SU-DHL-6 (cell line): Measurements from ENCODE around the gene ADAM12.

Experiments used
- H2AFZ ChIP-seq: fragments of 200-600 bp; sonication (generic); 2 replicates; pipeline ENCODE4 v1.6.1; 2014; ENCODE audit warnings: low read depth, mild to moderate bottlenecking, moderate library complexity, mixed read lengths, antibody characterized with exemption, low read length; ENCODE audit not compliant: severe bottlenecking
- H3F3A ChIP-seq: fragments of 200-600 bp; shearing (Covaris generic); 2 replicates; pipeline ENCODE4 v1.6.0; 2016; ENCODE audit warnings: antibody characterized with exemption, mild to moderate bottlenecking; ENCODE audit not compliant: insufficient read depth
- H3K27ac ChIP-seq: fragments of 200-600 bp; sonication (generic); 2 replicates; pipeline ENCODE4 v1.5.1; 2016; ENCODE audit warnings: low read depth, mild to moderate bottlenecking, low read length, moderate library complexity, mixed read lengths
- H3K27me3 ChIP-seq: fragments of 200-600 bp; sonication (generic), shearing (Covaris generic); 2 replicates; pipeline ENCODE4 v1.6.0; 2014; ENCODE audit warnings: mild to moderate bottlenecking, low read length
- H3K36me3 ChIP-seq: fragments of 200-600 bp; sonication (generic); 2 replicates; pipeline ENCODE4 v1.6.1; 2014; ENCODE audit warnings: mild to moderate bottlenecking, low read length, mixed read lengths
- H3K4me2 ChIP-seq: fragments of 300-600, 200-600 bp; shearing (Covaris generic), sonication (generic); 2 replicates; pipeline ENCODE4 v1.6.0; 2014; ENCODE audit warnings: low read length, low read depth, mild to moderate bottlenecking; ENCODE audit not compliant: poor library complexity, severe bottlenecking
- H3K4me3 ChIP-seq: fragments of 200-600 bp; sonication (generic); 2 replicates; pipeline ENCODE4 v1.5.1; 2014; ENCODE audit warnings: antibody characterized with exemption, low read length, mild to moderate bottlenecking, mixed read lengths; ENCODE audit not compliant: insufficient read depth, poor library complexity, severe bottlenecking
- H3K79me2 ChIP-seq: fragments of 200-600 bp; sonication (generic); 2 replicates; pipeline ENCODE4 v1.6.1; 2014; ENCODE audit warnings: mild to moderate bottlenecking, low read length, moderate library complexity; ENCODE audit not compliant: insufficient read depth
- H3K9ac ChIP-seq: fragments of 200-600 bp; sonication (generic); 2 replicates; pipeline ENCODE4 v1.7.0; 2014; ENCODE audit warnings: mild to moderate bottlenecking, low read length
- H3K9me2 ChIP-seq: fragments of 200-600 bp; sonication (generic); replicated peaks from 2 replicates; pipeline ENCODE4 v1.6.1; 2014; ENCODE audit warnings: low read length; ENCODE audit not compliant: insufficient read depth
- H3K9me3 ChIP-seq: fragments of 200-600 bp; sonication (generic); 2 replicates; pipeline ENCODE4 v1.6.1; 2014; ENCODE audit warnings: low read length, mixed read lengths; ENCODE audit not compliant: insufficient read depth
- H4K20me1 ChIP-seq: fragments of 200-600 bp; sonication (generic); 2 replicates; pipeline ENCODE4 v1.6.1; 2014; ENCODE audit warnings: low read depth, mild to moderate bottlenecking, antibody characterized with exemption, low read length, moderate library complexity, mixed read lengths
- CTCF ChIP-seq: fragments of 200-600 bp; sonication (generic); IDR thresholded peaks from one replicate; pipeline ENCODE4 v1.5.1; 2017; ENCODE audit warnings: antibody characterized with exemption, mild to moderate bottlenecking, low read length, moderate library complexity; ENCODE audit not compliant: insufficient read depth, poor library complexity, severe bottlenecking
- EZH2phosphoT487 ChIP-seq: fragments of 200-600 bp; sonication (generic), shearing (Covaris generic); conservative IDR thresholded peaks from 2 replicates; pipeline ENCODE4 v1.6.1; 2018; ENCODE audit warnings: mild to moderate bottlenecking, antibody characterized with exemption, low read length, moderate library complexity, mixed read lengths

ADAM12 gene

GRCh38 chr10:126153711-126154628 lies 234.3 kb downstream of the ADAM12 start:
- no peak for TF ChIP-seq EZH2phosphoT487
- TF ChIP-seq CTCF = no peak
- H3K9me2 ChIP-seq = no peaks in the 10 kb centered on the region; the same call in 1 of the 2 replicates
- H3K9ac ChIP-seq = no peak overlapping the region
- H3K36me3 ChIP-seq = no peaks in the 10 kb centered on the region
- H3K79me2 ChIP-seq = no peaks in the 10 kb centered on the region
- no peaks in the 10 kb centered on the region for H3F3A ChIP-seq
- H3K4me2 ChIP-seq = no peak overlapping the region
- no peaks in the 10 kb centered on the region for H4K20me1 ChIP-seq
- no peak overlapping the region for H3K4me3 ChIP-seq
- no peaks in the 10 kb centered on the region for H3K27me3 ChIP-seq
- H3K27ac ChIP-seq = no peak overlapping the region
- H3K9me3 ChIP-seq = no peaks in the 10 kb centered on the region
- no peak overlapping the region for H2AFZ ChIP-seq

GRCh38 chr10:126147866-126148587 lies 240.2 kb downstream of the ADAM12 start:
- no peak overlapping the region for H2AFZ ChIP-seq
- no peaks in the 10 kb centered on the region for H3K27me3 ChIP-seq
- H3K9me2 ChIP-seq = no peaks in the 10 kb centered on the region; the same call in 1 of the 2 replicates
- no peaks in the 10 kb centered on the region for H4K20me1 ChIP-seq
- no peak overlapping the region for H3K9ac ChIP-seq
- no peaks in the 10 kb centered on the region for H3K79me2 ChIP-seq
- no peak overlapping the region for H3K4me3 ChIP-seq
- H3K9me3 ChIP-seq = peaks cover 2% of the 10 kb centered on the region; the same call in 1 of the 2 replicates
- H3K27ac ChIP-seq = no peak overlapping the region
- no peak for TF ChIP-seq CTCF
- no peak for TF ChIP-seq EZH2phosphoT487
- no peaks in the 10 kb centered on the region for H3F3A ChIP-seq
- no peaks in the 10 kb centered on the region for H3K36me3 ChIP-seq
- H3K4me2 ChIP-seq = no peak overlapping the region

GRCh38 chr10:126146771-126147170 lies 241.5 kb downstream of the ADAM12 start:
- Histone ChIP-seq H3K9me2 (no peaks in the 10 kb centered on the region; the same call in 1 of the 2 replicates), H3K36me3 (no peaks in the 10 kb centered on the region), H3F3A (no peaks in the 10 kb centered on the region), H3K4me3 (no peak overlapping the region), H3K9me3 (peaks cover 4% of the 10 kb centered on the region; the same call in 1 of the 2 replicates), H2AFZ (no peak overlapping the region), H3K9ac (no peak overlapping the region), H3K4me2 (no peak overlapping the region), H3K27me3 (no peaks in the 10 kb centered on the region), H3K79me2 (no peaks in the 10 kb centered on the region), H4K20me1 (no peaks in the 10 kb centered on the region), H3K27ac (no peak overlapping the region)
- TF ChIP-seq EZH2phosphoT487 = no peak
- TF ChIP-seq CTCF = no peak
